ENCODE results near the gene YWHAH.
"Not testable (repeated sequence)": the region's sequence is repeated elsewhere in the genome, so short reads cannot be mapped to it uniquely, and the experiment has no call there.

The YWHAH gene

DNA sequence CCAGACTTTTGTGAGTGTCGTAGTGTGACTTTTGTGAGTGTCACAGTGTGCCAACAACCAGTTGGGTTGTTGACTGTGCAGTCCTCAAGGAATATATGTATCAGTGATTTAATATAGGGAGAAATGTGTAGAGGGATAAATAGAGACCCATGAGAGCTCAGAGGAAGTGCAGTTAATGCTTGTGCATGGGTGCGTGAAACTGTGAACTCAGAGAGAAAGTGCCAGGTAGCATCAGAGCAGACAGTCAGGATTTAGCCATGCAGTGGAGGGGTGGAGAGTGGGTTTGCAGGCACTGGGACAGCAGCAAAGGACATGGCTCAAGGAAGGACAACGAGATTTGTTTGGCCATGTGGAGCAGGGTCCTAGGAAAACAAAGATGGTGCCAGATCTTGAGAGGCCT lies 33.6 kb downstream of the YWHAH start:
- TF ChIP-seq CTCF (IDR thresholded peaks at IDR 0.05; ENCODE audit: low read depth, low read length), result no peak

DNA sequence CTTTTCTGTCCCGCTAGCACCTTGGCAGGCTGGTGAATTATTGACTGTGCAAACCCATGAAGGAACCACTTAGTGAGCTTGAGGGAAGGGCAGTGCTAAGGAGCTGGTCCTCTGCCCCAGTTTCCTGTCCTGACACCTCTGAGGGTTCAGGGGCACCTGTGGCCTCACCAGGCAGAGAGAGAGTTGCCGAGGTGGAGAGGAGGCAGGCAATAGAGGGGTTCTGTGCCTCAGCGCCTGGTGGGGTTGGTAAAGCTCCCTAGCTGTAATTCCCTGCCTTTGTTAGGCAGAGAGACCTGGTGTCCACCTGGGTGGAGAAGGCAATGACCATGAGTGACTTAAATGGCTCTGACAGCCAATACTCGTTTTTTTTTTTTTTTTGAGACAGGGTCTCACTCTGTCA lies 36.3 kb downstream of the YWHAH start:
- no peak for TF ChIP-seq CTCF (IDR thresholded peaks at IDR 0.05; ENCODE audit: low read depth, low read length)
- DNase-seq (ENCODE audit: extremely low read depth, low read depth), result no peak

More for the DNA sequence above, 33.6 kb downstream of the YWHAH start:
- DNase-seq (ENCODE audit: extremely low read depth, low read depth), result no peak

- DNase-seq (ENCODE audit: extremely low read depth, low read depth), result not testable (repeated sequence)
Observed at GRCh38 chr22:31981976-31982375, 37.6 kb downstream of the YWHAH start.

- no peak for DNase-seq (ENCODE audit: extremely low read depth, low read depth)
- no peak for TF ChIP-seq CTCF (IDR thresholded peaks at IDR 0.05; ENCODE audit: low read depth, low read length)
Observed at GRCh38 chr22:31983911-31984656, 39.7 kb downstream of the YWHAH start.

DNA sequence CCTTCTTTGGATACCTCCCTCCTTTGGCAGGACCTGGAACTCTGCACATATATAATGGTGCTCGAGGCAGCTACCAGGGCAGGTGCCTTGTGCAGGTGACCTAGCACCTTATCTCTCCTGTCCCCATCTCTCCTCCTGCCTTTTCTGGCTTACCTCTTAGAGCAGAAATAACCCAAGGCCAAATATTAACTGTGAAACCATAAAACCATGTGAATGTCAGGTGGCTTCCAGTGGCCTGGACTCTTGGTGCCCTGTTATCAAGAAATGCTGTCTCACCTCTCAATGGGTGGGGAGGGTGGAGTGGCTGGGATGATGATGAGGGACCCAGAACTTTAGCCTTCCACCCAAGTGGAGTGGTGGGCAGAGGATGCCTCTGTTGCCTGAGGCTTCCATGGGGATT lies 42.9 kb downstream of the YWHAH start:
- TF ChIP-seq CTCF (IDR thresholded peaks at IDR 0.05; ENCODE audit: low read depth, low read length), result no peak
- no peak for DNase-seq (ENCODE audit: extremely low read depth, low read depth)

GRCh38 chr22:31991102-31991839 lies 46.9 kb downstream of the YWHAH start:
- no peak for TF ChIP-seq CTCF (IDR thresholded peaks at IDR 0.05; ENCODE audit: low read depth, low read length)
- no peak for DNase-seq (ENCODE audit: extremely low read depth, low read depth)

DNA sequence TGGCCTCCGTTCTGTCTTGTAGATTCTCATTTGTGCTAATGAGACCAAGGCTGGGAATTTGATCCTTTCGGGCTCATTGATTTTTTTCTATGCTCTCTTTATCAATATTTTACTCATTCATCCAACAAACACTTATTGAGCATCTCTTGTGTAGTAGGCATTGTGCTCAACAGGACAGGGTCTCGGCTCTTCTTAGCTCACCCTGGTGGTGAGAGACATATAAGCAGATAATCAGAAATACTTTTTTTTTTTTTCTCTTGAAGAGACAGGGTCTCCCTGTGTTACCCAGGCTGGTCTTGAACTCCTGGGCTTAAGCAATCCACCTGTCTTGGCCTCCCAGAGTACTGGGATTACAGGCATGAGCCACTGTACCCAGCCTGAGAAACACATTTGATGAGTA lies 50.7 kb downstream of the YWHAH start:
- DNase-seq (ENCODE audit: extremely low read depth, low read depth), result no peak
- TF ChIP-seq CTCF (IDR thresholded peaks at IDR 0.05; ENCODE audit: low read depth, low read length), result no peak
